Spleen (tissue), 11 donors: ENCODE measurements around the gene GAS6. TPM values are rescaled to one million over a fixed set of nuclear protein-coding genes. Genes with fewer than 3 reads are reported as not detected.

Experiments used
- DNase-seq: peaks from one replicate; pipeline ENCODE4 v3.0.0-alpha.2; 2020
- H3K27ac ChIP-seq, 8 donors: fragments of 200-600 bp; sonication (generic) in 7 of 8; 1 replicate in 4 of 8; 2 replicates in 4 of 8; pipeline versions ENCODE4 v1.5.0 to v1.8.0; 2016 to 2021; ENCODE audit warnings: inconsistent platforms in 4 of 8, mild to moderate bottlenecking in 4 of 8, moderate library complexity in 1 of 8
- H3K27me3 ChIP-seq, 7 donors: fragments of 200-600 bp; sonication (generic) in 6 of 7; replicated peaks in 1 of 7; 1 replicate in 4 of 7; 2 replicates in 3 of 7; pipeline versions ENCODE4 v1.5.0 to v1.8.0; 2016 to 2021; ENCODE audit warnings: inconsistent platforms in 3 of 7, mild to moderate bottlenecking in 1 of 7
- H3K36me3 ChIP-seq, 6 donors: fragments of 200-600 bp; sonication (generic) in 5 of 6; 1 replicate in 4 of 6; 2 replicates in 2 of 6; pipeline versions ENCODE4 v1.5.0 to v1.8.0; 2016 to 2021; ENCODE audit warnings: inconsistent platforms in 2 of 6
- H3K4me1 ChIP-seq, 6 donors: fragments of 200-600 bp; sonication (generic) in 5 of 6; 1 replicate in 3 of 6; 2 replicates in 3 of 6; pipeline versions ENCODE4 v1.5.0 to v1.8.0; 2016 to 2021; ENCODE audit warnings: inconsistent platforms in 3 of 6
- H3K4me3 ChIP-seq, 8 donors: fragments of 200-600 bp; sonication (generic) in 7 of 8; 1 replicate in 4 of 8; 2 replicates in 4 of 8; pipeline versions ENCODE4 v1.5.0 to v1.8.0; 2016 to 2021; ENCODE audit warnings: inconsistent platforms in 4 of 8, mild to moderate bottlenecking in 4 of 8, moderate library complexity in 2 of 8
- H3K9me3 ChIP-seq, 8 donors: fragments of 200-600 bp; sonication (generic) in 7 of 8; 1 replicate in 4 of 8; 2 replicates in 4 of 8; pipeline versions ENCODE4 v1.5.0 to v1.8.0; 2016 to 2021; ENCODE audit warnings: inconsistent platforms in 4 of 8
- POLR2A ChIP-seq, 3 donors: fragments of 450-650 bp; IDR thresholded peaks; one replicate each; pipeline ENCODE4 v1.5.1; 2017; ENCODE audit warnings: antibody characterized with exemption in 3 of 3, mild to moderate bottlenecking in 1 of 3
- POLR2AphosphoS5 ChIP-seq, 3 donors: sonication (generic); formaldehyde crosslinking; IDR thresholded peaks; one replicate each; pipeline ENCODE4 v1.5.1; 2017; ENCODE audit warnings: antibody characterized with exemption in 3 of 3
- WGBS, 5 donors: extraction: QIAGEN DNeasy Blood & Tissue Kit in 3 of 5; methylation state at CpG; one replicate each; pipeline versions ENCODE4 v1.1.5 to v1.1.7; 2013 to 2018; 5-methylcytosine and 5-hydroxymethylcytosine counted together
- intact Hi-C: fragments of 100-400 bp; cut with DNase I; formaldehyde crosslinking; loops from one replicate; pipeline ENCODE4 v1.15.0; 2023; ENCODE audit warnings: low total_unique reads
- polyA plus RNA-seq, 3 donors: library from polyadenylated mRNA; stranded (reverse); fragments of 200-250 nt; gene quantifications; one replicate each; pipeline ENCODE4 v1.2.1, GENCODE V29; 2013
- total RNA-seq, 7 donors: library from RNA; depleted of rRNA in 3 of 7; stranded (reverse); fragments of >200 nt in 3 of 7; fragmentation: NEBNext Ultra II Directional in 4 of 7; extraction: Animal tissue kit (Norgen Biotek cat#: 25700) in 4 of 7; gene quantifications; one replicate each; pipeline versions ENCODE4 v1.1.0 to v1.2.1, GENCODE V29; 2016 to 2021
- TF ChIP-seq, protein P1 (sequence below), 11 experiments: fragments of 200-600 bp in 7 of 11; fragments of 450-650 bp in 4 of 11; sonication (generic) in 4 of 11; IDR thresholded peaks in 8 of 11; conservative IDR thresholded peaks in 3 of 11; 1 replicate in 7 of 11; 2 replicates in 4 of 11; pipeline versions ENCODE4 v1.4.0 to v1.8.0; 2016 to 2021; ENCODE audit warnings: antibody characterized with exemption in 11 of 11, inconsistent platforms in 4 of 11, mild to moderate bottlenecking in 1 of 11
- donor health status: healthy with polysubstance abuse.
- donor health status: DM: no; HTN: no; CAD: no; lungs with moderate emphysema.
- donor health status: DM: no; HTN: no; CAD: no.
- donor health status: Bipolar disorder and iron deficiency.
- donor health status: healthy.
- donor health status: DM: no; HTN: no; CAD: no.
- donor health status: DM: yes; HTN: yes; CAD: no.

Gene GAS6
- total and polyA plus RNA-seq, 10 donors = 16.7 to 54.5 (median 35.0) TPM

DNA sequence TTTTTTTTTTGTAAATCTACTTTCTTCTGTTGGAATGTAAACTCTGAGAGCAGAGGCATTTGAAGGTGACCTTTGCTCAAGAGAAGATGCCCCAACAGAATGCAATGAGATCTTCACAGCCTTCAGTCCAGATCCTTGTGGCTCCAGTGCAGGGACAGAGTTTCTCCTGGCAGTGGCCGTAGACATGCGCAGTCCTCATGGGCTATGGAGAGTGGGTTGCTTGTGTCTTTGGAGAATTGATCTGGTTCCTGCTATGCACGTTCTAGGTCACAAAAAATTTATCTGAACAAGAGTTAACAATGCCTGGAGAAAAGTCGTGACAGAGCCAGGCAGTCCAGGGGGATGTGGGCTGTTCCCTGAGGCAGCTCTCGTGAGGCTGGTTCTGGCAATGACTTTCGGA is 74.7 kb downstream of the GAS6 start:
- 84 to 89% (median 87%) methylated on average over 6 of the region's 6 CpGs for WGBS, 5 donors
- DNase-seq = no peak
- Histone ChIP-seq H3K4me1 (no peaks in the 10 kb centered on the region), H3K27me3 (peaks cover 0 to 6% (median 0%) of the 10 kb centered on the region in 7 donors), H3K27ac (no peak overlapping the region), H3K4me3 (no peak overlapping the region), H3K36me3 (peaks cover 0 to 11% (median 0%) of the 10 kb centered on the region in 6 donors), H3K9me3 (no peaks in the 10 kb centered on the region)
- TF ChIP-seq, protein P1, sequence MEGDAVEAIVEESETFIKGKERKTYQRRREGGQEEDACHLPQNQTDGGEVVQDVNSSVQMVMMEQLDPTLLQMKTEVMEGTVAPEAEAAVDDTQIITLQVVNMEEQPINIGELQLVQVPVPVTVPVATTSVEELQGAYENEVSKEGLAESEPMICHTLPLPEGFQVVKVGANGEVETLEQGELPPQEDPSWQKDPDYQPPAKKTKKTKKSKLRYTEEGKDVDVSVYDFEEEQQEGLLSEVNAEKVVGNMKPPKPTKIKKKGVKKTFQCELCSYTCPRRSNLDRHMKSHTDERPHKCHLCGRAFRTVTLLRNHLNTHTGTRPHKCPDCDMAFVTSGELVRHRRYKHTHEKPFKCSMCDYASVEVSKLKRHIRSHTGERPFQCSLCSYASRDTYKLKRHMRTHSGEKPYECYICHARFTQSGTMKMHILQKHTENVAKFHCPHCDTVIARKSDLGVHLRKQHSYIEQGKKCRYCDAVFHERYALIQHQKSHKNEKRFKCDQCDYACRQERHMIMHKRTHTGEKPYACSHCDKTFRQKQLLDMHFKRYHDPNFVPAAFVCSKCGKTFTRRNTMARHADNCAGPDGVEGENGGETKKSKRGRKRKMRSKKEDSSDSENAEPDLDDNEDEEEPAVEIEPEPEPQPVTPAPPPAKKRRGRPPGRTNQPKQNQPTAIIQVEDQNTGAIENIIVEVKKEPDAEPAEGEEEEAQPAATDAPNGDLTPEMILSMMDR (IDR thresholded peaks at IDR 0.05 in 8 of 11, conservative IDR thresholded peaks at IDR 0.05 in 3 of 11) = no peak
- no peak for TF ChIP-seq POLR2A (IDR thresholded peaks at IDR 0.05)
- no peak for TF ChIP-seq POLR2AphosphoS5 (IDR thresholded peaks at IDR 0.05)
- intact Hi-C loops = no loop called here

DNA sequence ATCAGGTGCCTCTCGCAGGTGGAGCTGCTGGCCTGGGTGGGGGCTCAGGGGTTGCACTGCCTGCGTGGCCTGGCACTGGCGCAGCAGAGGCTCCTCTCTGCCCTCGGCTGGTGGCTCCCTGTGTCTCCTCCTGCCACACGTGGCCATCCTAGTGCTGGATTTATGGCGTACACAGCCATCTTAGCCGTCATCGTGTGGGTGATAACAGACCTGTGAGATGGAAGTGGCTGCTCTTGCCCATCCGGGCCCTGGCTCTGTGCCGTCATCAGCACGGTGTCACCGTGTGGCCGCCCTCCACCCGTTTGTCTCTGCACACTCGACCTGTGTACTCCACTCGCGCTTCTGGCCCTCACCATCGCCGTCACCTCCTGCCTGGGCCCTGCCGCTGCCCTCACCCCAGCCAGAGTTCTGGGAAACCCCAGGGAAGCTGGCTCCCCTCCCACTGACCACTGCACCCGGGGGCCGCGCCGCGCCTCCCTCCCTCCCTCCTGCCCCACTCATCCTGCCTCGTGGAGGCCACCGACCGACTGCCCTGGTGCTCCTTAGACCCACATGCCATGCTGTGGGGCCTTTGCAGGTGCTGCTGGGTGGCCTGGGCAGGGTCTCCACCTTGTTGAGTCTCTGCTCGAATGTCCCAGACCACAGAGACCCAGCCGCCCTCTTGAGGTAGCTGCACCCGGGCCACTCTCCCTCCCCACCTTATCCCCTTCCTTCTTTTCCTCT is 75.3 kb downstream of the GAS6 start:
- Histone ChIP-seq H3K9me3 (no peaks in the 10 kb centered on the region), H3K36me3 (peaks cover 0 to 5% (median 0%) of the 10 kb centered on the region in 6 donors), H3K4me3 (no peak overlapping the region), H3K4me1 (no peaks in the 10 kb centered on the region), H3K27ac (no peak overlapping the region), H3K27me3 (peaks cover 0 to 6% (median 0%) of the 10 kb centered on the region in 7 donors)
- WGBS, 5 donors = 83 to 87% (median 86%) methylated on average over 27 to 31 of the region's 31 CpGs
- DNase-seq = peak; percentile 64
- TF ChIP-seq POLR2A (IDR thresholded peaks at IDR 0.05) (no peak), POLR2AphosphoS5 (IDR thresholded peaks at IDR 0.05) (no peak)
- TF ChIP-seq, protein P1 (IDR thresholded peaks at IDR 0.05 in 8 of 11, conservative IDR thresholded peaks at IDR 0.05 in 3 of 11) = no peak
- intact Hi-C loops = no loop called here

DNA sequence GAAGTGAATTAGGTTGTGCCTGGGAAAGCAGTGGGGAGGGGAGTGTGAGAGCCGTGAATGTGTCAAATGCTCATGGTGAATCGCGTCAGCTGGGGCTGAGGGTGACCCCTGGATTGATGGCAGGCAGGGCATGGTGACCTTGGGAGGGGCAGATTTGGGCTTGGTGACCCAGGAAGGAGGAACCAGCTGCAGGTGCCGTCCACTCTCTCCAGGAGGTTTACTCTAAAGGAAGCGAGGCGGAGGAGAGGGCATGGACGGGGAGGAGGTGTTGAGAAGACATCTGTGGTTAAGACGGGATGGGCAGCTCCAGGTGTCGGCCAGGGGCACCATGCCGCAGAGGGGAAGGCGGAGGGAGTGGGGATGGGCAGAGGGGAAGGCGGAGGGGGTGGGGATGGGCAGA is 76.2 kb downstream of the GAS6 start:
- Histone ChIP-seq H3K4me3 (no peak overlapping the region), H3K4me1 (no peaks in the 10 kb centered on the region), H3K36me3 (no peaks in the 10 kb centered on the region), H3K27ac (no peak overlapping the region), H3K27me3 (peaks cover 0 to 6% (median 0%) of the 10 kb centered on the region in 7 donors), H3K9me3 (no peaks in the 10 kb centered on the region)
- 78 to 86% (median 83%) methylated on average over 9 to 12 of the region's 12 CpGs for WGBS, 5 donors
- DNase-seq = no peak
- TF ChIP-seq POLR2A (IDR thresholded peaks at IDR 0.05) (no peak), POLR2AphosphoS5 (IDR thresholded peaks at IDR 0.05) (no peak)
- TF ChIP-seq, protein P1 (IDR thresholded peaks at IDR 0.05 in 8 of 11, conservative IDR thresholded peaks at IDR 0.05 in 3 of 11) = no peak
- intact Hi-C loops = no loop called here

DNA sequence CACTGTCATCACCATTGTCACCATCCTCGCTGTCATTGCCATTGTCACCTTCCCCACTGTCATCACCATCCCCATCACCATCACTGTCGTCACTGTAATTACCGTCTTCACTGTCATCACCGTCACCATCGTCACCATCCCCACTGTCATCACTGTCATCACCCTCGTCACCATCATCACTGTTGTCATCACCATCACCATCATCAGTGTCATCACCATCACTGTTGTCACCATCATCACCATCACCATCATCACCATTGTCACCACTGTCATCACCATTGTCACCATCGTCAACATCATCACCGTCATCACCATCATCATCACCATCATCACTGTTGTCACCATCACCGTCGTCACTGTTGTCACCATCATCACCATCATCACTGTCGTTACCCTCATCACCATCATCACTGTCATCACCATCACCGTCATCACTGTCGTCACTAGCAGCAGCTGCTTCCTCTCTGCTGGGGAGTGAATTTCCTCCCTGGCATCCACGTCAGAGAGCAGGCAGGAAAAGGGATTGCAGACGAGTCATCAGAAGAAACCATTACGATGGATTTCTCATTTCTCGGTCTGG is 77.5 kb downstream of the GAS6 start:
- Histone ChIP-seq H3K4me1 (no peaks in the 10 kb centered on the region), H3K9me3 (no peaks in the 10 kb centered on the region), H3K36me3 (no peaks in the 10 kb centered on the region), H3K27me3 (peaks cover 0 to 6% (median 0%) of the 10 kb centered on the region in 7 donors), H3K4me3 (no peak overlapping the region), H3K27ac (no peak overlapping the region)
- TF ChIP-seq POLR2AphosphoS5 (IDR thresholded peaks at IDR 0.05) = no peak
- TF ChIP-seq, protein P1 (IDR thresholded peaks at IDR 0.05 in 8 of 11, conservative IDR thresholded peaks at IDR 0.05 in 3 of 11) = no peak
- no peak for TF ChIP-seq POLR2A (IDR thresholded peaks at IDR 0.05)
- intact Hi-C loops = no loop called here
- peak; percentile 38 for DNase-seq
- WGBS, 5 donors = 70 to 81% (median 75%) methylated on average over 17 of the region's 17 CpGs
